GM13976 (cell line): ENCODE data around the gene LRRC52.

Experiments
- DNase-seq: peaks from one replicate; pipeline ENCODE4 v3.0.0; 2012; ENCODE audit warnings: low spot score
- in situ Hi-C: fragments of 300-500 bp; cut with MboI; formaldehyde crosslinking; loops from one replicate; pipeline ENCODE4 v1.12.0; 2022; ENCODE audit warnings: low sequenced_read_pairs, mixed read lengths, inconsistent platforms; ENCODE audit not compliant: unreplicated experiment
- TF ChIP-seq, protein P1 (sequence below): IDR thresholded peaks from 2 replicates; pipeline ENCODE4 v1.5.1; 2012; ENCODE audit warnings: borderline replicate concordance, mild to moderate bottlenecking; ENCODE audit not compliant: insufficient read depth; ENCODE audit errors: extremely low read depth, missing control alignments, control extremely low read depth

Gene LRRC52

DNA sequence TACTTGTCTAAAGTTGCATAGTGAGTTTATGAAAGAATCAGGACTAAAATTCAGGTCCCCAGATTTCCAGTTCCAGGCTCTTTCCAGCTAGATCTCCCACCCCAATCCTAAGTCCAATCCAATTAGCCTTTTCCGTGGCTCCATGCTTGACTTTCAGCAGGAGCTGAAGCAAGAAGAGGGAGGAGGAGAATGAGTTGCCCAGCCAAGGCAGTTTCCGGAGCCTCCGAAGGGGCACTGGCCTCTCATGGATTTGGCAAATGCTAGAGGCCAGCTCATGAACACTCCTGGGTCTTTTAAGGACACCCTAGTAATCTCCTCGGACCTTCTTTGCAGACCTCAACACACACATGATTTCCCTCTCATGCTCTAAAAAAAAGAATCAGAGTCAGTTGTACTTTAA is 10.5 kb upstream of the LRRC52 start:
- TF ChIP-seq, protein P1, sequence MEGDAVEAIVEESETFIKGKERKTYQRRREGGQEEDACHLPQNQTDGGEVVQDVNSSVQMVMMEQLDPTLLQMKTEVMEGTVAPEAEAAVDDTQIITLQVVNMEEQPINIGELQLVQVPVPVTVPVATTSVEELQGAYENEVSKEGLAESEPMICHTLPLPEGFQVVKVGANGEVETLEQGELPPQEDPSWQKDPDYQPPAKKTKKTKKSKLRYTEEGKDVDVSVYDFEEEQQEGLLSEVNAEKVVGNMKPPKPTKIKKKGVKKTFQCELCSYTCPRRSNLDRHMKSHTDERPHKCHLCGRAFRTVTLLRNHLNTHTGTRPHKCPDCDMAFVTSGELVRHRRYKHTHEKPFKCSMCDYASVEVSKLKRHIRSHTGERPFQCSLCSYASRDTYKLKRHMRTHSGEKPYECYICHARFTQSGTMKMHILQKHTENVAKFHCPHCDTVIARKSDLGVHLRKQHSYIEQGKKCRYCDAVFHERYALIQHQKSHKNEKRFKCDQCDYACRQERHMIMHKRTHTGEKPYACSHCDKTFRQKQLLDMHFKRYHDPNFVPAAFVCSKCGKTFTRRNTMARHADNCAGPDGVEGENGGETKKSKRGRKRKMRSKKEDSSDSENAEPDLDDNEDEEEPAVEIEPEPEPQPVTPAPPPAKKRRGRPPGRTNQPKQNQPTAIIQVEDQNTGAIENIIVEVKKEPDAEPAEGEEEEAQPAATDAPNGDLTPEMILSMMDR = no peak
- in situ Hi-C loops = no loop called here
- no peak for DNase-seq

DNA sequence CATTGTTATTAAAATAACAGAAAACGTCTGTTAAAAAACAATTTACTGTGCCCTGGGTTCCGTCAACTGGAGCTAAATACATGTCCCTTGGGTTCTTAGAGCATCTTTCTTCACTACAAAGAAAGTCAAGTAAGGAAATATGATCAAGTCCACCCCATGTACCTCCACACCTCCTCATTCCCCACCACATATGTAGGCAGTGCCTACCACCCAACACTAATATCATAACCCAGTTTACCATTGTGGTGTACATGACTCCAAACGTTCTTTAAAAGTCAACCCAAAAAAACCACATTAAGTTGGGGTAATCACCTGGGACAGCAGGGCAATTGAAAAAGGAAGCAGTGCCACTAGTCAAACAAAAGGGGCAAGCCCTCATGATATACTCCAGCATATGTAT is 7.8 kb upstream of the LRRC52 start:
- TF ChIP-seq, protein P1 = no peak
- in situ Hi-C loops = no loop called here
- no peak for DNase-seq

GRCh38 chr1:165537356-165538109 is 6.3 kb upstream of the LRRC52 start:
- in situ Hi-C loops = no loop called here
- DNase-seq = no peak

GRCh38 chr1:165539306-165539705 is 4.5 kb upstream of the LRRC52 start:
- DNase-seq = no peak
- in situ Hi-C loops = no loop called here
- TF ChIP-seq, protein P1 = no peak

More at GRCh38 chr1:165537356-165538109, 6.3 kb upstream of the LRRC52 start:
- TF ChIP-seq, protein P1 = no peak

DNA sequence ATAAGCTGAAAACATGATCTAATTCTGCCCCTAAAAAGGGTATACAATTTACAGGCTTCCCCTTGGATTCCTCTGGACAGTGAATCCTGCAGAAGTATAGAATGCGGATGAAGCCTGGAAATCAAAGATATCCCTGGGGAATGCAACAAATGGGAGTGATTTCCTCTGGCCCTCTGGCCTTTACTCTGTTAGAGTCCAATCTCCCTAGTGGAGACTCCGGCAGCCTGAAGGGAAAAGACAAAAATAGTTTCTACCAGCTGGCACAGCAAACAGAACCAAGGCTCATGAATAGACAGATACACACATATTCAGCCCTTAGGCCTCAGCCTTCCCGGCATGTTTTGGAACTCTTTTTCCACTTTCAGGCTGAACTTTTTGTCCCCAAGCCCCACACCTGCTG is 3.9 kb upstream of the LRRC52 start:
- in situ Hi-C loops = no loop called here
- TF ChIP-seq, protein P1 = no peak
- no peak for DNase-seq

DNA sequence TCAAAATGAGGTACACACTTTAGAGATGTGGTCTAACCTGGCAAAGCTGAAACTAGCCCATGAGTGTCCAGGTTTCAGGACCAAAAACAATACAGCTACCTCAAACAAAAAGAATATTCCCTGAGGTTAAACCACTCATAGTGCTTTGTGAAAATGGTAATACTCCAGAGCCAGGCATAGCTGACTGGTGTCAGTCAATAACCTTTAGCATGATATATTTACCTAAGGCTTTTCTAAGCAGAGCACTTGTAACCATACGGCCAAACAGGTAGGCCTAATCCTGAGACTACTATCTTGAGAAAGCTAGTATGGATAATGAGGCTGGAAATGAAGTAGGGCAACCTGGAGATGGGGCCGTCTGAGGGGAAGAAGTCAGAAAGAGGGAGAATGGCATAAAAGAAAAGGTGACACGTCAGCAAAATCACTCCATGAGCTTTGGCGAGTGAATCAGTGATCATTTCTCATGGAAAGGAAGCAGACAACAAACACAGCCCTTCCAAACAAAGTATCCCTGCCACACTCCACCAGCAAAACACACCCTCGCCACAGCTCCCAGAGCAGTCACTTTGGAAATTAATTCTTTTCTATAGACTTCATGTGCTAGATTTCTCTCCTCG is 1.7 kb upstream of the LRRC52 start:
- DNase-seq = no peak
- in situ Hi-C loops = no loop called here
- TF ChIP-seq, protein P1 = no peak

- DNase-seq = no peak
- in situ Hi-C loops = no loop called here
- TF ChIP-seq, protein P1 = no peak
Measured at GRCh38 chr1:165542647-165543046, 1.2 kb upstream of the LRRC52 start.
